Inflammatory macrophage (primary cell): ENCODE data around the gene SMARCA2.

Experiments
- DNase-seq, 2 donors: peaks; one replicate each; pipeline ENCODE4 v3.0.0-alpha.2; 2020 to 2022
- total RNA-seq, 18 experiments: gene quantifications; one replicate each; lab custom pipeline; 2026; ENCODE audit warnings: mixed read lengths in 6 of 18, inconsistent platforms in 2 of 18; lab: John Stamatoyannopoulos, UW

SMARCA2 gene
- total RNA-seq: 38.1 to 181 (median 125) reads per million in 18 experiments

DNA sequence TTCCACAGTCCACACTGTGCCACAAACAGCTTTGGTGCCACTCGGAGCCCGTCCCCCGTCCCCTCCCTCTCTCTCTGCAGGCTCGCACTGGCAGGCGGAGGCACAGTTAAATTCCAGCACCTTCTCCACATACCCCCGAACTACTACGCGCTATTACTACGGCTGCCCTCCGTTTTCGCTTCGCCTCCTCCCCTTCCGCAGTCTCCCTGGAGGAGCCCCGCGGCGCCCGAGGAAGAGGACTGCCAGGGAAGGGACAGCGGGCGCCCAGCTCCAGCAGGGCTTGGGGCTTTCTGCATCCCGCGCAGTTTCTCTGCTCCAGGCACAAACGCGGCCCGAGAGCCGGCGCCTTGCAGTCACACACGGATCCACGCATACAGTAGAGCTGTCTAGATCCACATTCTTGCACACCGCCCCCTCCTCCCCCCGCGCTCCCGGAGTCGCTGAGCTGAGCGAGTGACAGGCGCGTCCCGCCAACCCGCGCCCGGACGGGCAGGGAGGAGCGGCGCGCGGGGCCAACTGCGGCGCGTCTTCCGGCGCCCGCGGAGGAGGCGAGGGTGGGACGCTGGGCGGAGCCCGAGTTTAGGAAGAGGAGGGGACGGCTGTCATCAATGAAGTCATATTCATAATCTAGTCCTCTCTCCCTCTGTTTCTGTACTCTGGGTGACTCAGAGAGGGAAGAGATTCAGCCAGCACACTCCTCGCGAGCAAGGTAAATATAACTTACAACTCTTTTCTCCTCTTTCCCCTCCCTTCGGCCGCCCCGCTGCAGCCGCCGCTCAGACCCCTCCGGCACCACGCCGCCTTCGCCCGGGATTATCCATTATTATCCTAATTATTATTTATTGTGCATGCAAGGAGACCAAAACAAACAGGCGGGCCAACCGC lies at the start of gene SMARCA2:
TSS of gene SMARCA2 (plus strand) at position 652 of the 885 bp plus-strand sequence. CDS start 13,676 bp downstream, outside the sequence.
- peak; percentile 99 for DNase-seq

DNA sequence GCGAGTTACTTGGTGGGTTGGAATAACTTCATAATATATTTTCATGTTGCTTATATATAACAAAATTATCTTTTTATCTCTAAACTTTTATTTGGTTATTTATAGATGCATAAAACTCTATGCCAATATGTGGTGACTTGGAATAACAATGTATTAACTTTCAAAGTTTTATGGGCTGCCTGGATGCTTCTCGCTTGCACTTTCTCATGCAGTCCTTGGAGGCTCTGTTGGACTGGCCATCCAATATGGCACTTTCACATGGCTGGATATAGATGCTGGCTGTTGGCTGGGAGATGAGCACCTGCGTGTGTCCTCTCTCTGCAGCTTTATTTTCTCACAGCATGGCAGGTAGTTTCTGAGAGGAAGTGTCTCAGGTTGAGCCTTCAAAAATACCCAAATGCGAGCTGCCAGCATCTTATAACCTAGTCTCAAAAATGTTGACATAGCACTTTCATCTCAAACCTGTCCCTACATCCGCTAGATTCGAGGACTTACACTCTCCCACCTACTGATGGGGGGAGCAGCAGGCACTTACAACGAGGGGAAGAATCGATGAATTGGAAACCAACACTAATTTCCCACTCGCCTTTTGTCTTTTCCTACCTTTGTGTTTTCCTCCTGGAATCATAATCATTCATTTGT lies 48.3 kb upstream of the SMARCA2 start:
- DNase-seq: no peak

- no peak for DNase-seq
Measured at GRCh38 chr9:1969160-1969559, 46.0 kb upstream of the SMARCA2 start.

DNA sequence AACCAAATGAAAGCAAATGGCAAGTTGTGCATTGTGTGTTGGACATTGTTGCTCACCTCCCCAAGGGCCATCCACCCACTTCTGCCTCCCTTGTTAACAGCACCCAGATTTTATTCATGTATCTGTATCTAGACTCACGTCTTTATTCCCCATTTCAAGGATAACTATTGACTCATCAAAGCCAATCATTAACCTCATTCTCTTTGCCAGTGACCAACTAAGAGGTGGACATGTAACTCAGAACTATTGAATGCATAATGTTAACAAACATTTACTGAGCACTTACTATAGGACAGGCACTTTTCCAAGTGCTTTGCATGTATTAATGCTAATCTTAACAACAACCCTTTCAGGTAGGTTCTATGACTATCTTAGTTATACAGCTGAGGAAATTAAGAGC lies 45.2 kb upstream of the SMARCA2 start:
- no peak for DNase-seq

DNA sequence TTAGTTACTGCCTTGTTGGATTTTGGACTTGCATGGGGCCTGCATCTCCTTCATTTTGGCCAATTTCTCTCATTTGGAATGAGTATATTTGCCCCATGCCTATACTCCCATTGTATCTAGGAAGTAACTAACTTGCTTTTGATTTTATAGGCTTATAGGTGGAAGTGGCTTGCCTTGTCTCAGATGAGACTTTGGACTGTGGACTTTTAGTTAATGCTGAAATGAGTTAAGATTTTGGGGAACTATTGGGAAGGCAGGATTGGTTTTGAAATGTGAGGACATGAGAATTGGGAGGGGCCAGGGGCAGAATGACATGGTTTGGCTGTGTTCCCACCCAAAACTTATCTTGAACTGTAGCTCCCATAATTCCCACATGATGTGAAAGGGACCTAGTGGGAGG lies 42.5 kb upstream of the SMARCA2 start:
- DNase-seq: no peak

DNA sequence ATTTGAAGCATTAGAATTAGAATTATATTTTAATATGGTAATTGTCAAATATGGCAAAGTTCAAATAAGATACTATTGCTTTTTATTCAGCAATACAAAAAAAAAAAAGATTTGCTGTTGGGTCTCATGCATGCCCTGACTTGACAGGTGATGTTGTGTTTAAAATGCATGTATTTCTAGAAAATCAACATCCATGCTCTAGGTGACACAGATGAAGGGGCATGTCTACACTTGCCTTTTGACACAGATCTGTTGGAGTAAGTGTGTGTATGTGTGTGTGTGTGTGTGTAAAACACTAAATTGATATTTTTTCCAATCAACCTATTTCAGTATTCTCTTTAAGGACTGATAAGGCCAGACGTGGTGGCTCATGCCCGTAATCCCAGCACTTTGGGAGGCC lies 38.1 kb upstream of the SMARCA2 start:
- no peak for DNase-seq

DNA sequence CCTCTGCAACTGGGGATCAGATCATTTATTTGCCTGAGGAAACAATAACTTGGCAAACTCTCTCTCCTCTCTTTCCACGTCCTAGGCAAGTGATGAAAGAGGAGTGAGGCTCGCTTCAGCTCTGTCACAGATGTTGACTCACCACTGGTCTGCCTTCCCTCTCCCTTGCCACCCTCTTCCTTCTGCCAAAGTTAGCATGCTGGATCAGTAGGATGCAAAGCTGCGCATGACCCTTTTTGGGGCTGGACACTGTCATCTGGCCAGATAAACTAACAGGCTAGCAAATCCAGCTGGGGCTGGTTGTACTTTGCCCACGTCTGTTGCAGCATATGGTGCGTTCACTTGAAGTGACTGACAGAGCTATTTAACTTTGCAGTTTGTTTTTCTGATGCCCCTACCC lies 36.2 kb upstream of the SMARCA2 start:
- DNase-seq: peak in 1 of 2 donors; percentile 13

DNA sequence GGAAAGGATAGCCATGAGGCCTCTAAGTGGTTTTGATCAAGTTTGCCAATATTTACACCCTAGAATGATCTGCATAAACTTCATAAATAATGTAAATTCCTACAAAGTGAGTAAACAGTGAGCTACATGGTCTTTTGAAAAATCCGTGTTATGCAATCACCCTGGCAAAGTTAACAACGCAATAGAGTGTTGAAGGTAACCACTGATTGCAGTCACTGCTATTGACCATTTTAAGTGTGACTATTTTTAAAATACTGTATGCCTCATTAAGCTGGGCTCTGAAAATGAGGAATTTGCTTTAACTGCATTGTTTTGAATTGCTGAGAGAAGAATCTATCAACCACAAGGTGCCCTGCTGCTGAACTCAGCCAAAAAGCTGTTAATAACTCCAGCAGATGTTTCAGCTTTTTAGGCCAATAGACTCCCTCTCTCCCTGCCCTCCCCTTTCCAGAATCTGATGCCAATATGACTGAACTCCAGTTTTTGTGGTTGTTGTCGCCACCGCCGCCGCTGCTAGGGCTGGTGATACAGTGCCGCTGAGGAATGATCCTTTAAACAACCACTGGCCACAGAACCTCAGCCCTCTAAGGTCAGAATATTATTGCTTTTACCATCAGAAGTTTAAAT lies 35.3 kb upstream of the SMARCA2 start:
- DNase-seq: peak in 1 of 2 donors; percentile 6

DNA sequence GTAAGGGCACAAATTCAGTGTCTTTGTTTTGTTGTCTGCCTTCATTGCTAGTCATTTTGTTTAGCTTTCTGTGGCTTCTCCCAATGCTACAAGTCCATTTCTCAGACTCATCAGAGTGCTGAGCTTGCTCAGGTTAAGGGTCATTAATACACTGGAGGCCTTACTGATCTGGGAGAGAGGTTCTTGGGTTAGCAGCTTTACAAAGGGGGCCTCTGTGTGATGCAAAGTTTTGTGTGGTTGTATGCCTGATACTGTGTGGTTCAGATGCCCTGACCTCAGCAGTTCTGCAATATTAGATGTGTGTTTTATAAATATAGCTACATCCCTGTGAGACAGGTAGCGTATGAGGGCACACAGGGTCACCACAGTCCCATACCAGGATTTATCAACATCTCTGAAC lies 34.8 kb upstream of the SMARCA2 start:
- no peak for DNase-seq

GRCh38 chr9:1982074-1982473 lies 33.1 kb upstream of the SMARCA2 start:
- no peak for DNase-seq

GRCh38 chr9:1986341-1986740 lies 28.8 kb upstream of the SMARCA2 start:
- no peak for DNase-seq

DNA sequence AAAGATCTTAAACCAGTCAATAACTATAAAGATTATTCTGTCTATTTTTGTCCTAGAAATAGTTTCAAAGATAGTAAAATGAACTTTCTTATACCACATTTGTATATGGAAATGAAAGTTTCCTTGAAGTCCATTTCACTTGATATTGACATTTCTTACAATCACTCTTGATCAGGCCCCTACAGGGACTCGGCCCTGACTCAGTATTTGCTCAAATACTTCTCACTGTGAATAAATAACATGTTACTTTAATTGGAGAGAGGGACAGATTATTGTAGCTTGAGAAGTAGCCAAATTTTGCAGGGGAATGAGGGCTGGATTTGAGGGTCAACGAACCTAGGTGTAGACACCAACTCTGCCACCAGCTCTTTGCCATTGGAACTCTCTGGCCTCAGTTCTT lies 25.6 kb upstream of the SMARCA2 start:
- DNase-seq: no peak

GRCh38 chr9:1994180-1994579 lies 21.0 kb upstream of the SMARCA2 start:
- DNase-seq: peak; percentile 15 to 18

DNA sequence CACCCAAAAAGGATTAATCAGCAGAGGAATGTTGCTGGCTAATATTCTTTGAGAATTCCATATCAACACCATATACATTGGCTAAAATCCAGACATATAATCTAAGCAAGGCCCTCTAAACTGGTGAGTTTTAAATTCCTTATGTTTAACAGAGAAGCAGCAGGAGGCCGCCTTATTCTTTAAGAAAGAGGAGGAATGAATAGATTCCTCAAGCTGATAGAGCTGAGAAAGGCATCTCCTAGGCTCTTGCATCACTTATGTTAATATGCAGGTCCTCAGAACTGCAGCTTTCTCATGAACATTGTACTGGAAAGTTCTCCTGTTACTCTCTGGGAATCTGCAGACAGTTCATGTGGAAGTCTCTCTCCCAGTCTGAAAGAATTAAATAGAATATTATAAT lies 20.1 kb upstream of the SMARCA2 start:
- DNase-seq: no peak

- DNase-seq: no peak
Measured at GRCh38 chr9:1996156-1996555, 19.0 kb upstream of the SMARCA2 start.

- DNase-seq: no peak
Measured at GRCh38 chr9:1997646-1998045, 17.5 kb upstream of the SMARCA2 start.

DNA sequence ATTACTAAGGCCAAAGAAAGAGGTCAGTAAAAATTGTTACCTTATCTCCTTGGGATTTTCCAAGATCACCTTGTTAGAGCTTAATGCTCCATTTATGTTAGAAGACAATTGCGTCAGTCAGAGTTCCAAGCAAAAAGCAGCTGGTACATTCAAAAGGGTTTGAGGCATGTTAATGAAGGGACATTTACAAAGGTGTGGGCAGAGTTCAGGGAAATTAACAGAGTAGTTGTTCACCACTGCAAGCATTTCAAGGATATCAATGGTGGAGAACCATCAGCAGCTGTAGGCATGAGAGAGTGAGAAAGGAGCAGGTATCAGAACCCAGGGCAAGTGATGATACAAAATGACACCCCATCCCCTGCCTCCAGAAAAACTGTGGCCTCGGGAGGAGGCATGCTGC lies 17.0 kb upstream of the SMARCA2 start:
- no peak for DNase-seq

- DNase-seq: no peak
Measured at GRCh38 chr9:2000314-2000713, 14.8 kb upstream of the SMARCA2 start.

DNA sequence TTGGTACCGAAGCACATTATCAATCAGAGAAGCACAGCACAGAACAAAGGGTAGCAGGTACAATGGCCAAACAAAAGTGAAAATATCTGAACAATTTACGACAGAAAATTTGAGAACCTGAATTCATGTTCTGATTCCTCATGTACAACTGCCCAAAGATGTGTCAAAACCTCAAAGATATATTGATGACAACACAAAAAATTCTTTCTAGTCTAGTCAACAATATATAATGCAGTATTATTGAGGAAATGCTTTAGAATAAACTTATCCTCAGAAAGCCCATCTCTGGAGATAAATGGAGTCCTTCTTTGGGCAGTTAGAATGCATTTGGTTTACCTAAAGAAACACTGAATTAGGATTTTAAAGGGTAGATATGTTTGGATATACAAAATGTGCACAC lies 6.8 kb upstream of the SMARCA2 start:
- no peak for DNase-seq

DNA sequence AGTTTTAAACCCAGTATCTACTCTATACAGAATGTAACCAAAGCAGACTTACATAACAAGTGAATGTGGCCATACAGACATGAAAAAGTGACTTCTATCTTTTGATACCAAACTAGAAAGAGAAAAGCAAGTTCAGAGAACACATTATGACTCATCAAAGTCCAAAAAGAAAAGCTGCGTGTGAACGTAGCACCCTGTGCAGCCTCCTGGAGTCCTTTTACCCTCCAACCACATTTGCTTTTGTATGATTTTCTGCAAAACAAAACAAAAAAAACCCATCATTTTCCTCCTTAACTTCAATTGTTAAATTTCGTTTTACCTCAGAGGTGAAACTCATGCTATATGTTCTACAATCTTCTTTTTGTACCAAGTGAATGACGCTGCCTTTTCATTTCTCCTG lies 2.8 kb upstream of the SMARCA2 start:
- no peak for DNase-seq

- DNase-seq: peak; percentile 47 to 66
Measured at GRCh38 chr9:2013743-2014475, 1.2 kb upstream of the SMARCA2 start.

DNA sequence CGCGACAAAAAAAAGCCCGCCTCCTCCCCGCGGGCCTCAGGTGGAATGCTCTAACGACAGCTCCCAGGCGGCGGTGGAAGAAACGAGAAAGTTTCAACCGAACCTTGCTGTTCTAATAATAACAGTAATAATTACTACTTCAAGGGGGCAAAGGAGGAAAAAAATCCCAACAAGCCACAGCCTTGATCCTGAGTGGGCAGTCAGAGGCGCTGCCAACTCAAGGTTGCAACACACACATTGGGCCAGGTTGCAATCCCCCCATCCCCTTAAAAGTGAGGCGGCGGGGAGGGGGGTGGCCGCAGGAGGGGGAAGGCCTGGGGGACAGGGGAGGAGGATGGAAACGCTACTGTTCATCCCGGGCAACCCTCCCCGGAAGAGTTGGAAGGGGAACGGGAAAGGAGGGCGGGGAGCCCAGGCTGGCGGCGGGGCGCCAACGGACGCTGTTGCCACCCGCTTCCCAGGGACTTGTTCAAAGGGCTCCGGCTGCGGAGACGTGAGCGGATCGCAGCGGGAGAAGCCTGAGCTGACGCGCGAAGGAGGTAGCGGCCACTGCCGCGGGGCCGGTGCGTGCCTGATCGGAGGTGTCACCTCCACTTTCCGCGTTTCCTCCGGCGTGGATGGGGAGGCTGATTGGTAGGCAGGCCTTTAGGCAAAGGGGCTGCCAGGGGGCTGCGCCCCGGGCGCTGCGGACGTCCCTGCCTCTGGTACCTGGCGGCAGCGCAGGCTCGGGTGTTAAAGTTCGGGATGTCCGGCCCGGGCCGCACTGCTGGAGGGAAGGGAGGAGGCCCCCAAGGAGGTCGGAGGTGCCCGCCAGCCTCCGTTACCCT lies 647 bp downstream of the SMARCA2 start:
- DNase-seq: peak; percentile 19 to 39
